Measurements from ENCODE around the gene WDPCP.
"Not testable (repeated sequence)": the region's sequence is repeated elsewhere in the genome, so short reads cannot be mapped to it uniquely, and the experiment has no call there.

WDPCP gene

DNA sequence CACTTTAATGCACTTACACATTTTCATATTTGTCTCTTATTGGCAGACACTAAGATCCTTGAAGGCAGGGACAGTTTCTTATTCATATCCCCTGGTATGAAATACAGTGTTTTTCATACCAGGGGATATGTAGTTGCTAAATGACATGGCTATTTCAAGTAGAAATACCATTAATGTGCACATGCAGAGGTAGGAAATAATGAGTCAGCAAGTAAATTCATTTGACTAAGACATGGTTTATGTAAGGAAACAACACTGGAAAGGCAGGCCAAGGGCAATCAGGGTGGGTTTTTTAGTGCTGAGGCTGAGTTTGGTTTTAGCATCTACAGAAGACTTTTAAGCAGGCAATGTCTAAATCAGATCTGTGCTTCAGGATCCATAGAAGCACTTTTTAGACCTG lies 155.9 kb downstream of the WDPCP start:
- no peaks in the 10 kb centered on the region for H3K4me1 ChIP-seq (ENCODE audit: control insufficient read depth, insufficient read depth, low read length)
- H3K27me3 ChIP-seq (ENCODE audit: control insufficient read depth, insufficient read depth, low read length), result no peaks in the 10 kb centered on the region
- H3K36me3 ChIP-seq (ENCODE audit: control insufficient read depth, insufficient read depth, low read length), result no peaks in the 10 kb centered on the region
- H3K9me3 ChIP-seq (ENCODE audit: control insufficient read depth, low read length), result no peaks in the 10 kb centered on the region
- no peak overlapping the region for H3K4me3 ChIP-seq (ENCODE audit: low read length)
- no peak overlapping the region for H3K9ac ChIP-seq (ENCODE audit: low read length)

DNA sequence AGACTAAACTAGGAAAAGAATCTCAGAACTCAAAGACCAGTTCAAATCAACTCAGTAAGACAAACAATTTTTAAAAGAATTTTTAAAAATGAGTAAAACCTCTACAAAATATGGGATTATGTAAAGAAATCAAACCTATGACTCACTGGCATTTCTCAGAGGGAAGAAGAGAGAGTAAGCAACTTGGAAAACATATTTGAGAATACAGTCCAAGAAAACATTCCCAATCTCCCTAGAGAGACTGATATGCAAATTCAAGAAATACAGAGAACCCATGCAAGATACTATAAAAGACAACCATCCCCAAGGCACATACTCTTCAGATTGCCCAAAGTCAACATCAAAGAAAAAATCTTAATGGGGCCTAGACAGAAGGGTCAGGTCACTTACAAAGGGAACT lies 162.7 kb downstream of the WDPCP start:
- Histone ChIP-seq H3K9ac (ENCODE audit: low read length) (no peak overlapping the region), H3K27me3 (ENCODE audit: control insufficient read depth, insufficient read depth, low read length) (no peaks in the 10 kb centered on the region), H3K9me3 (ENCODE audit: control insufficient read depth, low read length) (no peaks in the 10 kb centered on the region), H3K4me3 (ENCODE audit: low read length) (no peak overlapping the region), H3K36me3 (ENCODE audit: control insufficient read depth, insufficient read depth, low read length) (no peaks in the 10 kb centered on the region), H3K4me1 (ENCODE audit: control insufficient read depth, insufficient read depth, low read length) (no peaks in the 10 kb centered on the region)

DNA sequence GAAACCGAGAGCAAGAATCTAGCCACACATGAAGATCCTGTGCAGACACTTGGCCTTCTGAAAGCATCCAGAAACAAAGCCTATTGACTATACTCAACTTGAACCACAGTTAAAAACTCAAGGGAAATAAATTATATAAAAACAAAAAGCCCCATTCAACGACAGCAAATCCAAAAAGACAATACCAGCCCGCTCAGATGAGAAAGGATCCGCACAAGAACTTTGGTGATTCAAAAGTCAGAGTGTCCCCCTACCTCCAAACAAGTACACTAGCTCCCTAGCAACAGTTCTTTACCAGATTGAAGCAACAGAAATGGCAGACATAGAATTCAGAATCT lies 163.2 kb downstream of the WDPCP start:
- H3K4me1 ChIP-seq (ENCODE audit: control insufficient read depth, insufficient read depth, low read length), result no peaks in the 10 kb centered on the region
- no peaks in the 10 kb centered on the region for H3K27me3 ChIP-seq (ENCODE audit: control insufficient read depth, insufficient read depth, low read length)
- H3K9ac ChIP-seq (ENCODE audit: low read length), result no peak overlapping the region
- no peaks in the 10 kb centered on the region for H3K9me3 ChIP-seq (ENCODE audit: control insufficient read depth, low read length)
- no peaks in the 10 kb centered on the region for H3K36me3 ChIP-seq (ENCODE audit: control insufficient read depth, insufficient read depth, low read length)
- H3K4me3 ChIP-seq (ENCODE audit: low read length), result no peak overlapping the region

DNA sequence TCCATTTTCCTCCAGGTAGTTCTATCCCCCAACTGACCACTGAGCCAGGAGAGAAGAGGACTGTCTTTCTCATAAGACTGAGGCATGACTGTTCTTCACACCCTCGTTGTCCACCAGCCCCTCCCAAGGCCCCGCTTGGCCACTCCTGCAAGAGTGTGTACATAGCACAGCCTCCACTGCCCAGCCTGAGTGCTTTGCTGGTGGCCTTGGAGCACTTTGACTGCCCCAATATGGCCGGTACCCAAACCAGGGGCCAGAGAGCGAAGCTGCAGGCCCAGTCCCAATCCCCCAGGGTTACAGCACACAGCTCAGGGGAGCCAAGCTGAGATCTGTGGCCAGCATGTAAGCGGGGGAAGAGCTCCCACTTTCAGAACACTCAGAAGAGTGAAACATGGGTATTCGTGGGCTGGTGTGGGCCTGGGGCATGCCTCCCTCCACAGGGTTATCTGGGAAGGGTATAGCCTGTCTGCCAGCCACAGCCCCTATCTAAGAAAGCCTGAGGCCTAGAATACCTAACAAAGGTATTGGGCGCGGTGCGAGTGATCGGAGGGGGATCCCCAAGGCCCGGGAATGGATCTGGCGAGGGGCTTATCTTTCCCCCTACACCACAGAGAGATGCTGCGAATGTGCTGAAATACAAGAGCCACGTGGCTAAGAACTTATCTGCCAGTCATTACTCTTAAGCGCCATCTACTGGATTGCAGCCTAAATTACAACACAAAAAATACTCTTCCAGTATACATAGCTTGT lies 163.8 kb downstream of the WDPCP start:
- H3K4me3 ChIP-seq (ENCODE audit: low read length), result no peak overlapping the region
- H3K9me3 ChIP-seq (ENCODE audit: control insufficient read depth, low read length), result no peaks in the 10 kb centered on the region
- no peaks in the 10 kb centered on the region for H3K4me1 ChIP-seq (ENCODE audit: control insufficient read depth, insufficient read depth, low read length)
- H3K9ac ChIP-seq (ENCODE audit: low read length), result no peak overlapping the region
- no peaks in the 10 kb centered on the region for H3K27me3 ChIP-seq (ENCODE audit: control insufficient read depth, insufficient read depth, low read length)
- no peaks in the 10 kb centered on the region for H3K36me3 ChIP-seq (ENCODE audit: control insufficient read depth, insufficient read depth, low read length)

DNA sequence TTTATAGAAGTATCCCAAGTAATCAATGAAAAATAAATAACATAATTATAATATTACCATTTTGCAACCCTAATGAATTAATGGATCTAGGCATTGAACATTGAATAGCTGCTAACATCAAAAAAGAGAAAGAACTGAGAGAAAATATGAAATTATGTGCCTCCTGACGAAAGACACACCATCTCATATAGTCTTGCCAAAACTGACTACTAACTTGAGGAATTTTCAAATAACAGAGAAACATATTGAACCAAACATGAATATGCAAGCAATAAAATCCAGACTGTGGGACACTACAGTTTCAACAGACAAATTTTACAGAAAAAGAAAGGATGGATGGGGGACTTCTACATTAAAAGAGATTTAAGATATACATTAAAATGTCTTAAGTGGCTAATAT lies 165.7 kb downstream of the WDPCP start:
- no peak overlapping the region for H3K9ac ChIP-seq (ENCODE audit: low read length)
- no peaks in the 10 kb centered on the region for H3K27me3 ChIP-seq (ENCODE audit: control insufficient read depth, insufficient read depth, low read length)

DNA sequence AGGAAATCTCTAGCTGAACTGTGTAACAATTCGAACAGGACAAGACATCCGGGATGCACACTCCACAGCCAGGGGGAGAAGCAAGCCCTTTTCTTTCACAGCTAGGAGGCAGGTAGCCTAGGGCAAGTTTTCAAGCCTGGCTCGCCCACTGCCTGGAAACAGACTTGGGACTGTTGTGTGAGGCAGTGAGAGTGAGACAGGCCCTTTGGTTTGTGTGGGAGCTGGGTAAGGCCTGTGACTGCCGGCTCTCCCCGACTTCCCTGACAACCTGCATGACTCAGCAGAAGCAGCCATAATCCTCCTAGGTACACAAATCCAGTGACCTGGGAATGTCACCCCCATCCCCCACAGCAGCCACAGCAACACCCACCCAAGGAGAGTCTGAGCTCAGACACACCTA lies 179.7 kb downstream of the WDPCP start:
- no peaks in the 10 kb centered on the region for H3K36me3 ChIP-seq (ENCODE audit: control insufficient read depth, insufficient read depth, low read length)
- no peaks in the 10 kb centered on the region for H3K4me1 ChIP-seq (ENCODE audit: control insufficient read depth, insufficient read depth, low read length)
- no peaks in the 10 kb centered on the region for H3K27me3 ChIP-seq (ENCODE audit: control insufficient read depth, insufficient read depth, low read length)
- H3K9ac ChIP-seq (ENCODE audit: low read length), result no peak overlapping the region
- no peaks in the 10 kb centered on the region for H3K9me3 ChIP-seq (ENCODE audit: control insufficient read depth, low read length)
- no peak overlapping the region for H3K4me3 ChIP-seq (ENCODE audit: low read length)

More for the DNA sequence above, 165.7 kb downstream of the WDPCP start:
- Histone ChIP-seq H3K4me1 (ENCODE audit: control insufficient read depth, insufficient read depth, low read length) (no peaks in the 10 kb centered on the region), H3K36me3 (ENCODE audit: control insufficient read depth, insufficient read depth, low read length) (no peaks in the 10 kb centered on the region), H3K9me3 (ENCODE audit: control insufficient read depth, low read length) (no peaks in the 10 kb centered on the region), H3K4me3 (ENCODE audit: low read length) (no peak overlapping the region)

DNA sequence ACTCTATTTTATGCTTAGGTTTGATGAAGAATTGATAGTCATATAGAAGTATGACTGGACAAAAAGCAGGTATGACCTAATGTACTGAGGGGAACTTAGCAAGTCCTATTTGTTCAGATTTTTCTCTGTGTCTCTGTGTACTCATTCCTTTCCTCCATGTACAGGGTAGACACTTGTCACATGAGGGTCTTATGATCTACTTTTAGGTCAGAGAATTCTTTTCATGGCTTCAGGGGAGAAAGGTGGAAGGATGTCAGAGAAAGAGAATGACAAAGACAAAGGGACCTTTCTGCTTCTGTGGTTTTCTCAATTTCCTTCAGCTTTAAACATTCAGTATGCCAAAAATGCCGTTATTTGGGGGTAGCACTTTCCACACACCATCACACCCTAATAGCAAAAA lies 181.6 kb downstream of the WDPCP start:
- no peak overlapping the region for H3K4me3 ChIP-seq (ENCODE audit: low read length)
- H3K9me3 ChIP-seq (ENCODE audit: control insufficient read depth, low read length), result no peaks in the 10 kb centered on the region
- H3K4me1 ChIP-seq (ENCODE audit: control insufficient read depth, insufficient read depth, low read length), result no peaks in the 10 kb centered on the region
- H3K36me3 ChIP-seq (ENCODE audit: control insufficient read depth, insufficient read depth, low read length), result no peaks in the 10 kb centered on the region
- H3K27me3 ChIP-seq (ENCODE audit: control insufficient read depth, insufficient read depth, low read length), result no peaks in the 10 kb centered on the region
- H3K9ac ChIP-seq (ENCODE audit: low read length), result no peak overlapping the region

DNA sequence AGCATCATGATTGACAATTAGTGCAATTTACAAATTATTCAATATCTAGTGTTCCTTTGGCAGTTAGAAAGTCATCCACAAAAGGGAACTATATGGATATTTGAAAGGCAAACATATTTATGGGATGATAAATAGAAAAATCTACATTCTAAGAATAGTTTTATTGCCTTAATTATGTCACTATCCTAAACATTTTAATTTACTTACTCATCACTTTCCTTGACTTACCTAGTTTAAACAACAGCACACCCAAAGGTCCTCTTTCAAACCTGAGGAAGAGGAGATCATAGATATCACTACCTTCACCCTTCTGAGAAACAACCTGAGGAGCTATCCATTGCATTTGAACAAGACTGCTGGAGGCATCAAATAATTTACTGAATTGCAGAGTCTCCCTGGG lies 184.5 kb downstream of the WDPCP start:
- Histone ChIP-seq H3K9ac (ENCODE audit: low read length) (no peak overlapping the region), H3K9me3 (ENCODE audit: control insufficient read depth, low read length) (no peaks in the 10 kb centered on the region), H3K4me3 (ENCODE audit: low read length) (no peak overlapping the region), H3K36me3 (ENCODE audit: control insufficient read depth, insufficient read depth, low read length) (no peaks in the 10 kb centered on the region), H3K4me1 (ENCODE audit: control insufficient read depth, insufficient read depth, low read length) (peaks cover 5% of the 10 kb centered on the region), H3K27me3 (ENCODE audit: control insufficient read depth, insufficient read depth, low read length) (no peaks in the 10 kb centered on the region)

DNA sequence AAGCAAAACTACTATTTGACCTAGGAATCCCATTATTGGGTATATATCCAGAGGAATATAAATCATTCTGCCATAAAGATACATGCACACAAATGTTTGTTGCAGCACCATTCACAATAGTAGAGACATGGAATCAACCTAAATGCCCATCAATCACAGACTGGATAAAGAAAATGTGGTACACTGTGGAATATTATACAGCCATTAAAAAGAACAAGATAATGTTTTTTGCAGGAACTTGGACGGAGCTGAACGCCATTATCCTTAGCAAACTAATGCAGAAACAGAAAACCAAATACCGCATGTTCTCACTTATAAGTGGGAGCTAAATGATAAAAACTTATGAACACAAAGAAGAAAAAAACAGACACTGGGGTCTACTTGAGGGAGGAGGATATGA lies 185.4 kb downstream of the WDPCP start:
- not testable (repeated sequence) for H3K9me3 ChIP-seq (ENCODE audit: control insufficient read depth, low read length); H3K36me3 ChIP-seq (ENCODE audit: control insufficient read depth, insufficient read depth, low read length); H3K9ac ChIP-seq (ENCODE audit: low read length); H3K27me3 ChIP-seq (ENCODE audit: control insufficient read depth, insufficient read depth, low read length); H3K4me1 ChIP-seq (ENCODE audit: control insufficient read depth, insufficient read depth, low read length); H3K4me3 ChIP-seq (ENCODE audit: low read length)

DNA sequence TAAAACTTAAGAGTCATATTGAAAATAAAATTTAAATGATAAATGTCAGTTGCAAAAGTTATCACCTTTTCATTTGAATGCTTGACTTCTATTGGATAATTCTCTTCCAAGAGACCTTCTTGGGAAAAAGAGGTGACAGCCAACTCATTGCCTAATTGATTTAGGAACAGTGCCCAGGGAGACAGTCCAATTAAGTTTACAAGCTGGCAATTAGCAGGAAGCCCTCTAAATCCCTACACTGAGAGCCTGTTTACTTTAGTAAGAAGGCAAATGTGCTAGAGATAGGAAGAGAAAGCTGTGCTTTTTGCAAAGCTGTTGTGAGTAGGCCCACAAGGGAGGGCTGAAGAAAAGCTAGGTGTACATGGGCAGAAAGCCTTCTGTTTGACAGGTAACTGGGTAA lies 189.1 kb downstream of the WDPCP start:
- Histone ChIP-seq H3K36me3 (ENCODE audit: control insufficient read depth, insufficient read depth, low read length) (no peaks in the 10 kb centered on the region), H3K4me1 (ENCODE audit: control insufficient read depth, insufficient read depth, low read length) (peaks cover 5% of the 10 kb centered on the region), H3K27me3 (ENCODE audit: control insufficient read depth, insufficient read depth, low read length) (no peaks in the 10 kb centered on the region), H3K9me3 (ENCODE audit: control insufficient read depth, low read length) (no peaks in the 10 kb centered on the region), H3K9ac (ENCODE audit: low read length) (no peak overlapping the region), H3K4me3 (ENCODE audit: low read length) (no peak overlapping the region)

DNA sequence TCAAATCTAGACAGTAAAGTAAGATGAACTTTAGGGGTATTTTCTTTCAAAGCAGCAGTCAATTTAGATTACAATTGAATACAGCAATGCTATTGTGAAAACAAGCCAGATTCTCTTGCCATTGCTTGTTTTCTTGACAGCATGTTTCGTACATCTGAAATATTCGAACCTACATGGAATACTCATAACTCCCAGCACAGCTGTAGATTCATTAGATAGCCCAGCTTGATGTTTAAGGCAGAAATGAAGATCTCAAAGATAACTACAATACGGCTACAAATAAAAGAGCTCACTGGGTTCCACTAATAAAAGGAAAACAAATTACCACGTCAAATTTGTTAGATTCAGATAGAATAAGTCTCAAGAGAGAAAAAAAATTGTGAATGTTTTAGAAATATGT lies 208.8 kb downstream of the WDPCP start:
- Histone ChIP-seq H3K4me1 (ENCODE audit: control insufficient read depth, insufficient read depth, low read length) (no peaks in the 10 kb centered on the region), H3K9ac (ENCODE audit: low read length) (no peak overlapping the region), H3K4me3 (ENCODE audit: low read length) (no peak overlapping the region), H3K9me3 (ENCODE audit: control insufficient read depth, low read length) (no peaks in the 10 kb centered on the region), H3K27me3 (ENCODE audit: control insufficient read depth, insufficient read depth, low read length) (no peaks in the 10 kb centered on the region), H3K36me3 (ENCODE audit: control insufficient read depth, insufficient read depth, low read length) (no peaks in the 10 kb centered on the region)

DNA sequence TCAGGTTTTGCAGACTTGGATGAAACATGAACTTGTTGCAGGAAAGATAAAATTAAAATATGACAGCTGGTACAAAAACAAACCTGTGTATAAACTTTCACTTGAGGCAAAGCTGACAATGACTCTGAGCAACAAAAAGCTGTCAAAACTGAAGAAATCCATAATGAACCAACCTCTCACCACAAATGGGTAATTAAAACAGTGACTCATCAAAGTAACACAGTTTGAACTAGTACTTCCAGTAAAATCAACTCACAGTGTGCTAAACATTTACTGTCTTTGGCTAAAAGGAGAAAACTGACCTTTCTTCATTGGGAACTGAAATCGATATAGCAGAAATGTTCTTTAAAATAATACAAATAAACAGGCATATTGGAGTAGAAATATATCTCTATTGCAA lies 209.7 kb downstream of the WDPCP start:
- Histone ChIP-seq H3K27me3 (ENCODE audit: control insufficient read depth, insufficient read depth, low read length) (no peaks in the 10 kb centered on the region), H3K4me3 (ENCODE audit: low read length) (no peak overlapping the region), H3K4me1 (ENCODE audit: control insufficient read depth, insufficient read depth, low read length) (no peaks in the 10 kb centered on the region), H3K9ac (ENCODE audit: low read length) (no peak overlapping the region), H3K9me3 (ENCODE audit: control insufficient read depth, low read length) (no peaks in the 10 kb centered on the region), H3K36me3 (ENCODE audit: control insufficient read depth, insufficient read depth, low read length) (no peaks in the 10 kb centered on the region)

DNA sequence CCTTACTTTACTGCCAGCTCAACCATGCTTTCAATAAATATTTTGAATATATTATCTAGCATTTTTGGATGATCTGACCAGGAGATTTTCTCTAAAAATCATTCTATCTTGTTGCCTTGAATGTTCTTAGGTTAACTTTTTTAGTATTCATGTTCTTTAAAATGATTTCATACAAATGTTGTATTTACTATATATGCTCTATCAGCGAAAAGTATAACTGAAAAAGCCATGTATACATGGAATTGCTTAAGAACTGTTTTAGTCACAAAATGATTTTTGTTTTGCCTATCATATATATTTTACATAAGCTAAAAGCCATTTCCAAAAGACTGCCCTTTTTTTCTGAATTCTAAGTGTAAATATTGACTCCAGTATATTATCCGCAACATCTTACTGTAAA lies 213.9 kb downstream of the WDPCP start:
- Histone ChIP-seq H3K27me3 (ENCODE audit: control insufficient read depth, insufficient read depth, low read length) (no peaks in the 10 kb centered on the region), H3K36me3 (ENCODE audit: control insufficient read depth, insufficient read depth, low read length) (no peaks in the 10 kb centered on the region), H3K4me3 (ENCODE audit: low read length) (no peak overlapping the region), H3K9ac (ENCODE audit: low read length) (no peak overlapping the region), H3K9me3 (ENCODE audit: control insufficient read depth, low read length) (no peaks in the 10 kb centered on the region), H3K4me1 (ENCODE audit: control insufficient read depth, insufficient read depth, low read length) (no peaks in the 10 kb centered on the region)

Measured in mucosa of stomach (tissue), 1 donor.